ENCODE results near the gene C5orf58.

The C5orf58 gene

DNA sequence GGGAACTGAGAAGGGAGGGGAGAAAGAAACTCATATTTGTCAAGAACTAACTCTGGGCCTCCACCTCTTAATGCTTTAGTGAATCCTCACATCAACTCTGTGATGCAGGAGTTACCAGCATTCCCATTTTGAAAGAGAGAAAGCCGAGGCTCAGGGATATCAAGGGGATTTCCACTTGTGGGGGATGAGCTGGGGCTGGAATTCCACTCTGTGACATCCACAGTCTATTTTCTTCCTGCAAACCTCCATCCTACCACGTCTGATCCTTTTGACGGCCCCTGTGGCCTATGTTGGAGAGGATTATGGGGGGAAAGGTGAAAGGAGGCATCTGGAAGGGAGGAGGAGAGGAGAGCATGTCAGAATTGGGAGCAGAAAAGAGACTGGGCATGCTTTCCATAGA is 55.8 kb downstream of the C5orf58 start:
- Histone ChIP-seq H3K4me2 (ENCODE audit: insufficient read depth, low read length) (no peak overlapping the region), H4K20me1 (ENCODE audit: insufficient read depth, low read length) (peaks cover 23% of the 10 kb centered on the region), H3K27ac (ENCODE audit: low read length) (peak overlapping the region; percentile 51), H3K27me3 (ENCODE audit: insufficient read depth, low read length, poor library complexity) (no peaks in the 10 kb centered on the region), H3K9ac (ENCODE audit: low read depth, low read length) (no peak overlapping the region), H3K79me2 (ENCODE audit: insufficient read depth, low read length) (peaks cover 82% of the 10 kb centered on the region), H3K4me3 (ENCODE audit: low read depth in 1 of 2, low read length in 2 of 2) (no peak overlapping the region), H3K4me1 (ENCODE audit: insufficient read depth, low read length) (peaks cover 49% of the 10 kb centered on the region), H3K9me3 (ENCODE audit: insufficient read depth, low read length, severe bottlenecking) (no peaks in the 10 kb centered on the region), H2AFZ (ENCODE audit: low read depth, low read length) (no peak overlapping the region), H3K36me3 (ENCODE audit: insufficient read depth, low read length) (peaks cover 90% of the 10 kb centered on the region)
- ATAC-seq (ENCODE audit: insufficient read depth, low read depth) (no peak), DNase-seq (no peak)
- TF ChIP-seq EZH2 (IDR thresholded peaks at IDR 0.05; ENCODE audit: borderline replicate concordance, low read depth, low read length, severe bottlenecking): no peak
- TF ChIP-seq, protein P1, sequence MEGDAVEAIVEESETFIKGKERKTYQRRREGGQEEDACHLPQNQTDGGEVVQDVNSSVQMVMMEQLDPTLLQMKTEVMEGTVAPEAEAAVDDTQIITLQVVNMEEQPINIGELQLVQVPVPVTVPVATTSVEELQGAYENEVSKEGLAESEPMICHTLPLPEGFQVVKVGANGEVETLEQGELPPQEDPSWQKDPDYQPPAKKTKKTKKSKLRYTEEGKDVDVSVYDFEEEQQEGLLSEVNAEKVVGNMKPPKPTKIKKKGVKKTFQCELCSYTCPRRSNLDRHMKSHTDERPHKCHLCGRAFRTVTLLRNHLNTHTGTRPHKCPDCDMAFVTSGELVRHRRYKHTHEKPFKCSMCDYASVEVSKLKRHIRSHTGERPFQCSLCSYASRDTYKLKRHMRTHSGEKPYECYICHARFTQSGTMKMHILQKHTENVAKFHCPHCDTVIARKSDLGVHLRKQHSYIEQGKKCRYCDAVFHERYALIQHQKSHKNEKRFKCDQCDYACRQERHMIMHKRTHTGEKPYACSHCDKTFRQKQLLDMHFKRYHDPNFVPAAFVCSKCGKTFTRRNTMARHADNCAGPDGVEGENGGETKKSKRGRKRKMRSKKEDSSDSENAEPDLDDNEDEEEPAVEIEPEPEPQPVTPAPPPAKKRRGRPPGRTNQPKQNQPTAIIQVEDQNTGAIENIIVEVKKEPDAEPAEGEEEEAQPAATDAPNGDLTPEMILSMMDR (IDR thresholded peaks at IDR 0.05; ENCODE audit: borderline replicate concordance, extremely low read depth, low read length, poor library complexity, severe bottlenecking): no peak

- Histone ChIP-seq H3K9me3 (ENCODE audit: insufficient read depth, low read length, severe bottlenecking) (no peaks in the 10 kb centered on the region), H3K9ac (ENCODE audit: low read depth, low read length) (no peak overlapping the region), H3K36me3 (ENCODE audit: insufficient read depth, low read length) (peaks cover 90% of the 10 kb centered on the region), H4K20me1 (ENCODE audit: insufficient read depth, low read length) (peaks cover 22% of the 10 kb centered on the region), H3K4me1 (ENCODE audit: insufficient read depth, low read length) (peaks cover 49% of the 10 kb centered on the region), H2AFZ (ENCODE audit: low read depth, low read length) (no peak overlapping the region), H3K4me3 (ENCODE audit: low read depth in 1 of 2, low read length in 2 of 2) (no peak overlapping the region), H3K4me2 (ENCODE audit: insufficient read depth, low read length) (no peak overlapping the region), H3K79me2 (ENCODE audit: insufficient read depth, low read length) (peaks cover 82% of the 10 kb centered on the region), H3K27me3 (ENCODE audit: insufficient read depth, low read length, poor library complexity) (no peaks in the 10 kb centered on the region), H3K27ac (ENCODE audit: low read length) (no peak overlapping the region)
- DNase-seq (no peak), ATAC-seq (ENCODE audit: insufficient read depth, low read depth) (no peak)
- TF ChIP-seq, protein P1 (IDR thresholded peaks at IDR 0.05; ENCODE audit: borderline replicate concordance, extremely low read depth, low read length, poor library complexity, severe bottlenecking): no peak
- TF ChIP-seq EZH2 (IDR thresholded peaks at IDR 0.05; ENCODE audit: borderline replicate concordance, low read depth, low read length, severe bottlenecking): no peak
Measured at GRCh38 chr5:170289121-170289520, 56.3 kb downstream of the C5orf58 start.

DNA sequence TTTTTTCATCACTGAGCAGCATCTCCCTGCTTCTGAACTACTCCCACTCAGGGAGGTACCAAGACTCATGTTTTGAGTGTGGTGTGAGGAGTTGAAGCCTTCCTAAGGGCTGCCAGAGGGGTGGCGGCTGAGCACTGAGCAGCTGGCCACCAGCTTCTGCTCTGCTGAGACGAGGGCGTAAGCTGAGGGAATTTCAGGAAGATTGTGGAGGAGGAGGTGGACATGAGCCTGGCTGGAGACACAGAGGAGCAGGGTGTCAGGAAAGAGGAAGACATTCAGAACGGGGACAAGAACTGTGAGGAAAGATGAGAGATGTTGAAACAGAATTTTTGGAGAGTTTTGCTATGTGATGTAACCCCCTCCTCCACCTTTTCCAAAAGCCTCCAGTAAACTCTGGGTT is 57.0 kb downstream of the C5orf58 start:
- ATAC-seq (ENCODE audit: insufficient read depth, low read depth): no peak
- Histone ChIP-seq H3K9ac (ENCODE audit: low read depth, low read length) (no peak overlapping the region), H3K79me2 (ENCODE audit: insufficient read depth, low read length) (peaks cover 84% of the 10 kb centered on the region), H3K4me3 (ENCODE audit: low read depth in 1 of 2, low read length in 2 of 2) (no peak overlapping the region), H3K36me3 (ENCODE audit: insufficient read depth, low read length) (peaks cover 96% of the 10 kb centered on the region), H3K4me2 (ENCODE audit: insufficient read depth, low read length) (no peak overlapping the region), H3K27me3 (ENCODE audit: insufficient read depth, low read length, poor library complexity) (no peaks in the 10 kb centered on the region), H3K27ac (ENCODE audit: low read length) (peak overlapping the region; percentile 20), H2AFZ (ENCODE audit: low read depth, low read length) (no peak overlapping the region), H3K4me1 (ENCODE audit: insufficient read depth, low read length) (peaks cover 56% of the 10 kb centered on the region), H3K9me3 (ENCODE audit: insufficient read depth, low read length, severe bottlenecking) (no peaks in the 10 kb centered on the region), H4K20me1 (ENCODE audit: insufficient read depth, low read length) (peaks cover 25% of the 10 kb centered on the region)
- no peak for DNase-seq
- TF ChIP-seq, protein P1 (IDR thresholded peaks at IDR 0.05; ENCODE audit: borderline replicate concordance, extremely low read depth, low read length, poor library complexity, severe bottlenecking): no peak
- TF ChIP-seq EZH2 (IDR thresholded peaks at IDR 0.05; ENCODE audit: borderline replicate concordance, low read depth, low read length, severe bottlenecking): no peak

GRCh38 chr5:170290498-170290897 is 57.7 kb downstream of the C5orf58 start:
- Histone ChIP-seq H3K27ac (ENCODE audit: low read length) (peak overlapping the region; percentile 20; the same call in 1 of the 2 replicates), H4K20me1 (ENCODE audit: insufficient read depth, low read length) (peaks cover 32% of the 10 kb centered on the region), H3K4me1 (ENCODE audit: insufficient read depth, low read length) (peaks cover 62% of the 10 kb centered on the region), H3K4me2 (ENCODE audit: insufficient read depth, low read length) (no peak overlapping the region), H2AFZ (ENCODE audit: low read depth, low read length) (no peak overlapping the region), H3K9ac (ENCODE audit: low read depth, low read length) (no peak overlapping the region), H3K4me3 (ENCODE audit: low read depth in 1 of 2, low read length in 2 of 2) (no peak overlapping the region), H3K27me3 (ENCODE audit: insufficient read depth, low read length, poor library complexity) (no peaks in the 10 kb centered on the region), H3K36me3 (ENCODE audit: insufficient read depth, low read length) (peaks cover 96% of the 10 kb centered on the region), H3K9me3 (ENCODE audit: insufficient read depth, low read length, severe bottlenecking) (no peaks in the 10 kb centered on the region), H3K79me2 (ENCODE audit: insufficient read depth, low read length) (peaks cover 88% of the 10 kb centered on the region)
- DNase-seq (no peak), ATAC-seq (ENCODE audit: insufficient read depth, low read depth) (no peak)
- TF ChIP-seq EZH2 (IDR thresholded peaks at IDR 0.05; ENCODE audit: borderline replicate concordance, low read depth, low read length, severe bottlenecking): no peak
- TF ChIP-seq, protein P1 (IDR thresholded peaks at IDR 0.05; ENCODE audit: borderline replicate concordance, extremely low read depth, low read length, poor library complexity, severe bottlenecking): no peak
